8988T (cell line): ENCODE measurements around the gene TFCP2L1.

Experiments used
- DNase-seq: peaks from one replicate; pipeline ENCODE4 v3.0.0; 2011

The TFCP2L1 gene

DNA sequence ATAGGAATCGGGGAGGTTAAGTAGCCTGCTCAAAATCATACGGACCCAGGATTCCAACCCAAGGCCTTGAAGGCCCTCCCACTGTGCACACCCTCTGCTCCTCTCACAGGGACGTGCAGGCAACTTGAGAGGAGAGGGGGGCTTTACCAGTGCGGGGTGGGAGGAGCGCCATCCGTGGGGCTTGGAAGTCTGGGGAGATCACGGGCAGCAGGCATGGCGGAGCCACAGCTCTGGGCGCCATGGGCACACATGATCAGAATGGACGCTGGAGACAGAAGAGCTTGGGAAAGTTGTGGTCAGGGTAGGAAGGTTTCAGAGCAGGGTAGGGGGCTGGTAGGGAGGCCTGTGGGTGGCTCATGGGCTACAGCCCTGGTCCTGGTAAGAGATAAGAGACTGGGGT is 70.7 kb downstream of the TFCP2L1 start:
- DNase-seq, result no peak

DNA sequence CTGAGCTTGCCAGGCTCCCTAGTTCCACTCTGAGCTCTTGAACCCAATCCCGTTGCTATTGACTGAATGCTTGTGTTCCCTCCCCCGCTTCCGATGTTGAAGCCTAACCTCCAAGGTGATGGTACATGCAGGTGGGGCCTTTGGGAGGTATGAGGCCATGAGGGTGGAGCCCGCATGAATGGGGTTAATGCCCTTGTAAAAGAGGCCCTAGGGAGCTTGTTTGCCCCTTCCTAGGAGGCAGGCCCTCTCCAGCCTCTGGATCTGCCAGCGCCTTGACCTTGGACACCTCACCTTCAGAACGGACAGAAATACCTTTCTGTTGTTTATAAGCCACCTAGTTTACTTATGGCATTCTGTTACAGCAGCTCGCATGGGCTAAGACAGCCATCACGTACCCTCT is 71.6 kb downstream of the TFCP2L1 start:
- no peak for DNase-seq

DNA sequence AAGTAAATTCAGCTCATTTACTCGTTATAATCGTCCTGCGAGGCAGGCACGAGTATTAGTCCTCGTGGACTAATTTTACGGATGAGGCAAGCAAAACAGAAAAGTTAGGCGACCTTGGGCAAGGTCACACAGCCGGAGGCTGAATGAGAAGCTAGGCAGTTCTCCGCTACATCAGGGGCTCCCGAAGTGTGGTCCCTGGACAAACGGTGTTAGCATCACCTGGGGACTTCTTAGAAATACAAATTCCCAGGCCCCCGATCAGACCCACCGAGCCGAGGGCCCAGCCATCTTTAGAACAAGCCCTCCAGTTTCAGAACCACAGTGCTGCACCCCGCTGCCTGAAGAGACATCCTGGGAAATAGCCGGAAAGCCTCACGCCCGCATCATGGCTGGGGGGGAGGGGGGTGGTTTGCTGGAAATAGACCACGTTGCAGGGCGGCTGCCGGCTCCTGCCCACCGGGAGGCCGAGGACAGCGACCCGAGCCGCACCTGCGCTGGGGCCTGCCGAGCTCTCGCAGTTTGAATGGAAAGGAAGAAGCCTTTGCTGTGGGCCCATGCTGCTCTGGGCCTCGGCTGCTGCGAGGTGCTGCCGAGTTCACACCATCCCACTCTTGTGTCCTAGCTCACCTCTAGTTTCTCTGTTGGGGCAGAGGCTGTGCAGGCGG is 72.2 kb downstream of the TFCP2L1 start:
- no peak for DNase-seq

DNA sequence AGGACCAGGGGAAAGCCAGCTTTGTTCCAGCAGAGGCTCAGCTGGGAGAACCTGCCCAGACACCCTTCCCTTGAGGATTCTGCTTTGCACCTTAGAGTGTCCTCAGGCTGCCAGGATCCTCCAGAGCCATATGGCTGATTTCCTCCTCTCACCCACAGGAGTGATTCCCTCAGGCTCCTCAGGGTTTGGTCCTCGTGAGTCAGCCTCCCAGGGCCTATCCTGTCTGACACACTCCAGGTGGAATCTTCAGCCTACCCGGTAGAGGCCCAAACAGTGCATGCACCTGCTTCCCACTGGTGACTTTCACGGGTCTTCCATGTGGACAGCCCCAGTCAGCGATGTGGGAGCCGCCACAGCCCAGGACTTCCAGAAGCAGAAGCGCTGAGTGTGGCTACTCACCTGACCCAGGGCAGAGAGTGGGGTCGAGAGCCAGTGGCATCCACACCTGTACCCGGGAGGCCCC is 73.3 kb downstream of the TFCP2L1 start:
- no peak for DNase-seq

DNA sequence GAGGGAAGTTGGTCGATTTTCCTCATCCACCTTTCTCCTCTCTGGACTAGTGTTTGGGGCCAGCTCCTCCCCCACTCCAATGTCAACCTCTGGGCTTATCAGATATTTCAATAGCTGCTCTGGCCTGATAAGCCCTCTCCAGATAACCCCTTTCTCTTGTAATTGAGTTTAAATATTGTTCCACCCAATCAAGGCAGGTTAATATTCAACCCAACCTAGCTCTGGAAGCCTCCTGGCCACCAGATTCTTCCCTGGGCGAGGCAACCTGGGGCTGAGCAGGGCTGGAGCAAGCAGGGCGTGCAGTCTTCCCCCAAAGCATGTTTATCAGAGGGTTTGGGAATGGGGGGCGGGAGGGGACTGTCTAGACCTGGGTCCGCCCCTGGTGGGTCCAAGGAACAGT is 73.8 kb downstream of the TFCP2L1 start:
- DNase-seq, result no peak

DNA sequence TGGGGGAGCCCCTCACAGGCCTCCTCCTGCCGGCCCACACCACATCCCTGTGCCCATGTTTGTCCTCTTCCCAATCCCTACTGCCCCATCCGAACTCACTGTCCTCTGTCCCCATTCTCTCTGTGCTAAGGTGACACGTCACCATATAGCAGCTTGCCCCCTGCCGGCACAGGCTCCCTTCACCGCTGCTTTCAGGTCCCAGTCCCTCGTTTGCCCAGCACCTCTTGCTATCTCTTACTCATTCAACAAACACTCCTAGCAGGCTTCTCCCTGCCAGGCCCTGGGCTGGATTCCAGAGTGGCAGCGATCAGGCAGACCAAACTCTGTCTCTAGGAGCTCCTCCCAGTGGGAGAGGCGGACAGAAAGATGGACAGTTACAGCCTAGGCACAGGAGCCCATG is 74.3 kb downstream of the TFCP2L1 start:
- no peak for DNase-seq

DNA sequence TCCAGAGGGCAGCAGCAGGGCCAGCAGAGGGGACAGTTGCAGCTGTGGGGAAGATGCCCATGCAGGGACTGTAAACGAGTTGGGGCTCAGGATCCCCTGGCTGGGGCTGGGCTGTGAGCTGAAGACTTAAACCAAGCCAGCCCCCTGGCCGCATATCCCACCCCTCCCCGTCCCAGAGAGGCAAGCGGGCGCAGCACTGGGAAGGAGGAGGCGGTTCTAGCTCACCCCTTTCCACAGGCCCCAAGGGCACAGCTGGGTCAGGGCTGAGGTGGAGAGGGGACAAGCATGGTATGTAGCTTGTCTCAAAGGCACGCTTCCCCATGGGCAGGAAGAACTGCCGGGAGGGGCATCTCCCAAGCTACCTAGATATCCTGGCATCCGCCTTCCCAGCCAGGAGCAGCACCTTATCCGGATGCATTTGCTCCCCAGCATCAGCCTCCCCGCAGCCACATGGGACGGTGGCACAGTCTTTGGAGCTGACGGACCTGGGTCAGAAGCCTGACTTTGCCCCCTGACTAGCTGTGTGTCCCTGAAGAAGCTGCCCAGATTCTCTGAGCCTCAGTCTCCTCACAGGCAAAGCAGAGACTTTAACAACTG is 75.9 kb downstream of the TFCP2L1 start:
- no peak for DNase-seq

DNA sequence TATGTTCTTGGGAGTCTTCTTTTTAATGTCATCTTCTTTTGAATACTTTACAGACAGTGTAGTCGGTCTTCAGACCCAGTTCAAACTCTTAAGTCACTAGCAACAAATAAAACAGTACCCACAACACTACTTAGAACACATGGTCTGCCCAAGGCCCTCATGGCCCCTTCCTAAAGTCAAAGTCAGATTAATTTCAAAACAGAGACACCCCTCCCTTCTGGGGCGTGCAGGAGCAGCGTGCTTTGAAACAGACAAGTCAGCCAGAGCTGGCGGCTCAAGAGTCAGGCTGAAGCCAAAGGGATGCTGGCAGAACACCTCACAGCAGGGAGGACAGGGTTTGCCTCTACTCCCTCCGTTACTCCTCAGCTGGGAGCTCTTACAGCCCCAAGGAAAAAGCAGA is 77.5 kb downstream of the TFCP2L1 start:
- DNase-seq, result no peak

DNA sequence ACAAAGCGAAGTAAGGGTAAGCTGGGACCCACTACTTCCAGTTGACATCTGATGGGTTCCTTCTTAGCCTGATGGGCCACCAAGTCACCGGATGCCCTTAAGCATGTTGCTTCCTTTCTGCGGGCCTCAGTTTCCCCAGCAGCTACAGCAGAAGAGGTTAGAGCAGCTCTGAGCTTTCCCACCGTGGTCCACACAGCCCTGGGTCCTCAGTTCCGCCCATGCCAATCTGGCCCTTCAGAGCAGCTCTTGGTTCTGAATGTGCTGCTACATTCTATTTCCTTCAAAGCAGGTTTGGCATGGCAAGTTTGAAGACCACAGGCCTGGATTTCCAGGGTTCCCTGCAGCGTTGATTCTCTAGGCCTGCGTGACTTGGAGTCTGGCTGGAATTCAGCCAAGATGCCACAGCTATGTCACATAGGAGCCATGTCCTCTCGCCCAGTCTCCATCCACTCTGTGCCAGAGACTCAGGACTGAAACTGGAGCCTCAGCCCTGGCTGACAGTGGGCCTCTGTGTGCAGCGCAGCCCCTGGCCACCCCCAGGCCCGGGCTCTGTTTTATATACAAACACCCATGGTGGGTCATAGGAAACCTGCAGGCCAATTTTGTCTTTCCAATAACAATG is 79.6 kb downstream of the TFCP2L1 start:
- DNase-seq, result no peak

DNA sequence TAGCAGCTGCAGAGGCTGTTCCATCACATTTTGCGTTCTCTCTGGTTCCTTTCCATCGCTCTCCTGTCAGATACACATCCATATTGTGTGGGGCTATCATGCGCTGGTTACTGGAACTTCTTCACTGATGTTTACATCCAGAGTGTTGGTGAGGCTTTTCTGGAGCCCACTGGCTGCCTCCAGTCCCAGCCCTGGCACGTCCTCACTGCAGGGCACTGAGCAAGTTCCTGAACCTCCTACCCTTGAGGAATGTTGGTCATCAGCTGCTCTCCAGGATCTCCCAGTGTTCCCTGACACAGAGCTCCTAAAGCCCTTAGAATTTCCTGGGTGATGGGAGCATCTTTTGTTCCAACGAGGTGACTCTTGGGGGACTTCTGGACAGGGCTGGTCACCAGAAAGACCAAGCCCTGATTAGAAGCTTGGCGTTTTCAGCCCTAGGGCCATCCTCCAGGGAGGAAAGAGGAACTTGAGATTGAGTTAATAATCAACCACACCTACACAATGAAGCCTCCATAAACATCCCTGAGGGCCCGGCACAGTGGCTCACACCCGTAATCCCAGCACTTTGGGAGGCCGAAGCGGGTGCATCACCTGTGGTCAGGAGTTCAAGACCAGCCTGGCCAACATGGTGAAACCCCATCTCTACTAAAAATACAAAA is 81.3 kb downstream of the TFCP2L1 start:
- DNase-seq, result no peak

DNA sequence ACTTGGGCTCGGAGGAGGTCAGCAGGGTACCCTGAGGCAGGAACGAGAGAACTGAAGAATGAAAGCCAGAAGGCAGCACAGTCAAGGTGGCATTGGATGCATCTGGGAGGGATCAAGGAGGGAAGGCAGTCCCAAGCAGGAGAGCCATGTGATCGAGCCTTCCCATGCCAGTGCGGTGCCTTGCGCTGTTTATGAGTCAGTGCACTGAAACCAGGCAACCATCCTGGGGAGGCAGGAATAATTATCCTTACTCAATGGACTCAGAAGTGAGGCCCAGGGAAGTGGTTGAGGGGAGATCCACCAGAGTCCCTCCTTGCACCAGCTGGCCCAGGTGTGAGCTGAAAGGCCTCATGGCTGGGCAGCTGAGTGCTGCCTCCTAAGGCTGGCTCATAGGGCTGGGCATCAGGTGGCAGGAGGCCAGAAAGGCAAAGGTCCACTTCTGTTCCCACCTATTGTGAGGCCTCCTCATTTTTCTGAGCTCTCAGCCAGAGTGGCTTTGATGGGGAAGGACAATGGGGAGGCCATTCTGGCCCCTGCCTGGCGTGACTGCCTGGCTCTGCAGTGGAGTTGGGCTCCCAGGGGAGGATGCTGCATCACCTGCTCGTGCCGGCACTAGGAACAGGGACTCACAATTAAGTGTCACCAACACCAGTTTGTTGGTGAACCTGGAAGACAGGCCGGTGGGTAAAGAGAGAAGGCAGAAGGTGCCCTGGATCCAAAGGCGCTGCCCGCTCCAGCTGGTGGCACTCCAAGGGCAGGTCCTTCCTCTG is 82.3 kb downstream of the TFCP2L1 start:
- DNase-seq, result no peak

DNA sequence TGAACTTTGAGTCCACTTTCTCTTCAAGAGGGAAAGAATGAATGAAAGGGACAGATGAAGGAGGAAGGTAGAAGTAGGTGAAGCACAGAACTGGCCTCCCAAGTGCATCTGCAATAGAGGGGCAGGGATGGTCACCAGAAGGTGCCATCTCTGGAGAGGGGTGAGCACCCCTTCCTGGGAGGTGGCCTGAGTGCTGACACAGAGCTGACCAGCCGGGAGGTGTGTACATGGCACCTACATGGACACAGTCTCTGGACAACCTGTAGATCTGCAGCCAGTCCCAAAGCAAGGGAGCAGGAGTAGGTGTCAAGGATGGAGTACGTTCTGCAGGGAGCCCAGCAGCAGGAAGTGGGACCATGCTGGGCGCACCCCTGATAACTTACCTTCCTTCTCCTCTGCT is 83.2 kb downstream of the TFCP2L1 start:
- no peak for DNase-seq

DNA sequence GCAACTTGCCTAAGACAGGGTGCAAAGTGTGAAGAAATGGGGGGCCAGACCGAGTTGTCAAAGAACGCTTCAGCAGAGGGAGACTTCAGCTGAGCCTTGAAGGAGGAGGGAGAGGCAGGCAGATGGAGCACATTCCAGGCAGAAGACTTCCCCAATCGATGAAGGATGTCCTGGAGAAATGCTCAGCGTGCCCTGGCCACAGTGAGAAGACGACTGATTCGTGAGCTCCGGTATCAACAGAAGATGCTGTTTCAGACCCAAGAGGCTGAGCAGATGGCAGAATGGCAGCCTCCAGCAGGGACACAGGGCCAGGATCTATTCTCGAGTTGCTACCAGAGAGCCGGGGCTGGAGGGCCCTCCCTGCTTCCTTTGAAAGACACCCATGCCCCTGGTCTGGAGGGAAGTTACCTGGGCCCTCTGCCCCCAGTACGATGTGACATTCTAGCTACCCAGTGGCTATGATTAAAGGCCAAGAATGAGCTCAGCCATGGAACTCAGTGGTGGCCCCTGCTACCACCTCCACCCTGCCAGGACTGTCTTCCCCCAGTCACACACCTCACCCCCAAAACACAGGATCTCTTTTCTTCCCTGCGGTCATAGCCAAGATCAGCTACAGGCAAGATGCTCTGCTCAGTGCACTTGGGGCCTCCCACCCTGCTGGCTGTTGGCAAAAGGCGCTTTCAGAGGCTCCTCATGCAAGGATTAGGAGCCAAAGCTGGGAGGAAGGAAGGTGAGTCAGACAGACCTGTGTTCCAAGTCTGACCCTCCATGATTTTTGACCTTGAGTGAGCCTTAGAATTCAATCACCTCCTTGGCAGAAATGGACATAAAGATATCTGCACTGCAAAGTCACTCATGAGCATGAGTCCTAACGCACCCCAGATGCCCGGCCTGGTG is 84.3 kb downstream of the TFCP2L1 start:
- no peak for DNase-seq

DNA sequence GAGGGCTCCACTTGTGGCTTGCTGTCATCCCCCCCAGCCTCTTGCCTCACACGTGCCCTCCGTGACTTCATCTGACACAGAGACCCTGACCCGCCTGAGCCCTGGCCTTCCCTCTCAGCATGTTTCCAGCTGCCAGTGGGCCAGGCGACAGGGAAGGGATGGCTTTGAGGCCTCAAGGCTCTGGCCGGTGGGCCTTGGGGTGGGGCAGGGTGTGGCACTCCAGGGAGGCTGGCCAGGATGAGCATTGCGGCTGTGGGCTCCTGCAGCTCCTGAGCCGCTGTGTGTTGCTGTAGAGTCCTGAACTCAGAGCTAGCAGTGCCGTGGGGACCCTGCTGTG is 85.0 kb downstream of the TFCP2L1 start:
- no peak for DNase-seq

DNA sequence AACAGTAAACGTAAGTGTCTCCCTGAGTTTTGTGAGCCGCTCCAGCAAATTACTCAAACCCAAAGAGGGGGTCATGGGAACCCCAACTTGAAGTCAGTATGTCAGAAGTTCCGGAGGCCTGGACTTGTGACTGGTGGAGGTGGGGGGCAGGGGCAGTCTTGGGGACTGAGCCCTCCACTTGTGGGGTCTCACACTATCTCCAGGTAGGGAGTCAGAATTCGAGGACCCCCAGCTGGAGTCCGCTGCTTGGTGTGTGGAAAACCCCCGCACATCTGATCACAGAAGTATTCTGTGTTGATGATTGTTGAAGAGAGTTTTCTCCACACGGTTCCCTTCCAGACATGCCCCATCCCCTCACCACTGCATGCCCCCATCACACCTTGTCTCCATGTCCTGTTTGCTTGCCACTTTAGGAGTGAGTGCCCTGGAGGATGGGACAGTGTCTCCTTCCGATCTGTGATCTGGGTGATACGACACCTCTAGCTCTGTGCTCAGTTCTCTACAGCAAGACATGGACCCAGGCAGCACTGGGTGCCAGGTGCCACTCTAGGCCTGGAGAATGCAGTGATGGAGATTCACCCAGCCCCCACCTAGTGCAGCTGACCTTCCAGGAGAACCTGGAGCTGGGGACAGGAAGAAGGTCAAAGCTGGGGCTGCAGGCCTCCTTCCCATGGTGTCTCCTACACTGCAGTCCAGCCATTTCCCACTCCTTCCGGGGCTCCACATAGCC is 85.6 kb downstream of the TFCP2L1 start:
- DNase-seq, result no peak

DNA sequence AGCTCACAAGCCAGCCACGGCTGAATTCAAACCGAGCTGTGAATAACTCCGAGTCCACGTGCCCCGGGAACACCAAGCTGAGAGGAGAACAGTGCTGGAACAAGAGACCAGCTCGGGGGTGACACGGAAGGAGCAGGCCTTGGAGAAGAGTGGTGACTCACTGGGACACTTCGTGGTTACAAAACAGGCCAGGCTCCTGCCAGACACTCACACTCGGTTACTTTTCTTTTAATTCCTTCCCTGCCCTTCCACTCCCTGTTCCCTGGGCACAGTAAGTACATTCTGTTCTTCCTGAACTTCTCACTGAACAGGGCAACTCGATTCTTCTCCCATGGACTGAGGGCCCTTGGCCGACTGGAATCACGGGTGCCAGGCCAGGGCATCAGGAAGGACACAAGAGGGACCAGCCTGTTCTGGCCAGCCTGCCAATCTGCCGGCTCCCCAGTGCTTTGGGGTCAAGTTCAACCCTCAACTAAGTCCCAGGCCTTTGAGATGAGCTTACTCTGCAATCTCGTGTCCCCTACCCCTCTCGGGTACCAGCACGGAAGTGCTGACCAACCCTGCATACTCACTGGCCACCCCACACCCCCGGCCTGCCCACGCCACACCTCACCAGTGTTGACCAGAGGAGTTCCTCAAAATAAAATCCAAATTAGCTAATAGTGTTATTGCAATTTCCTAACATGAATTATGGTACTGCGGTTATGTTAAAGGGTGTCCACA is 87.5 kb downstream of the TFCP2L1 start:
- DNase-seq, result no peak

DNA sequence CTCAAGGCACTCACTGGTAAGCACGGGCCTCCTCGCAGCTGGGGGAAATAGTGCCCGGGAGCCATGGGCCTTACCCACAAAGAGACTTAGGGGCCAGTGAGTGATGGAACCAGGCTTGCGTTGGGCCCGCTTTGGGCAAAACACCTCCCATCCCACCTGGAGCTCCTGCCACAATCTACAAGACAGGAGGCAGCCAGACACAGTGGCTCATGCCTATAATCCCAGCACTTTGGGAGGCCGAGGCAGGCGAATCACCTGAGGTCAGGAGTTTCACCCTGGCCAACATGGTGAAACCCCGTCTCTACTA is 88.2 kb downstream of the TFCP2L1 start:
- no peak for DNase-seq

DNA sequence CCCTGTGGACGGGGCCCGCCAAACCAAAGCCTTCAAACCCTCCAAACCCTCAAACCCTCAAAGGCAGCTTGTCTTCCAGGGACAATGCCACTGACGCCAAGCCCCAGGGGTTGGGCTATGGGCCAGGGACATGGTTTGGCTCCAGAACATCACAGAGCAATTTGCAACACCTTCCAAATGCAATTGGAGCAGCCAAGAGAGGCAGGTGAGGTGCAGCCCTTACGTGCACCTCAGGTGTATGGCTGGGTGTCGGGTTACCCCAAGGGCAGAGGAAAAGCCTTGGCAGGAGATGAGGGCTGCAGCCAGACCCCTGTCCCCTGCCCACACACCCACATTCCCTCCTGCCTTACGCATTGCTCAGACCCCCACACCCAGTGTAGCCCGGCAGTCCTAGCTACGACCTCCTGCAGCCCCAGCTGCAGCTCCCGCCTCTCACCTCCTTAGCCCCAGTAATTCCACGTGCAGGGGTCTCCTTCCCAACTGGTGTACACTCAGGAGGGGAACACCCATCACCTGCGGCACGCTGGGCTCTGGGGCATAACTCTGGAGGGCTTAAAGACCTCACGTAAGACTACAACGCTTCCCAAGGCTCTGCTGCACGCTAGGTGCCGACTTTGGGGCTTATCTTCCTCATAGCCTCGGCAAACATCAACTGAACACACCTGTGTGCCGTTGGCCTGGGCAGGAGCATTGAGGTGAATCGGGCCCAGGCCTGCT is 88.7 kb downstream of the TFCP2L1 start:
- no peak for DNase-seq

DNA sequence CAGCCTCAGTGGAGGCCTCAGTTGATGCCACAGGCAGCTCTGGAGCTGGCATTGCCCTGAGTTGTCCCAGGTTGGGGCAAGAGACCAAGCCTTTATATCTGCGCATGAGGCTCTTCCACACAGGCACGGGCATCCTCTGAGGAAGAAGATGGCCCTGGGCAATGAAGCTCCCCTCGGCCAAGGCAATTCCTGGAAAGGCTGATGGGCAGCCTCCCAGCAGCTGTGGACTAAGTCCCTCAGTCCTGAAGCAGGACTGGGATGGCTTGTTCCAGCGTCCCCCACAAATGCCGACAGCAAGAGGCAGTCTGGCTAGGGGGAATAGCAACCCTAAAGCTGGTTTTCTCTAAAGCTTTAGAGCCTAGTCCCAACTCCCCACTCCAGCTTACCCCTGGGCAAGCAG is 90.0 kb downstream of the TFCP2L1 start:
- no peak for DNase-seq

DNA sequence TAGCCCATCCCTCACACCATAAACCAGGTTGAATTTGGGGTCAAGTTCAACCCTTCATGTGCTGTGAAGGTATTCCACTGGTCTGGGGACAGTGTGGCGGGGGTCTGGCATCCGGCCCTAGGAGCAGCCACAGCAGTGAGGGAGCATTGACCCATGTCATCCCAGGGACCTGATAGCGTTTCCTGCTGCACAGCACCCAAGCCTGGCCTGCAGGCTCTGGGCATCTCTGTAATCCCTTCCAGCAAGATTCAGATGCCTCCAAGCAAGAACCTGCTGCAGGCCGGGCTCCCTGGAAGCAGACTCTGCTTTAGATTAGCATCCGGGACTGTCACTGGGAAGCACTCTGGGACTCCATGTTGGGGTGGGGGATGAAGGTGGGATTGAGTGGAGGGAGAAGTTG is 90.4 kb downstream of the TFCP2L1 start:
- DNase-seq, result no peak
